ENCODE data around the gene RIMS3.

RIMS3 gene

GRCh38 chr1:40694353-40694874 lies 28.9 kb upstream of the RIMS3 start:
- Histone ChIP-seq H3F3A (ENCODE audit: insufficient read depth, low read length) (peaks cover 15% of the 10 kb centered on the region), H4K20me1 (ENCODE audit: insufficient read depth, low read length) (0 out of 2 replicates have a peak, but pooled peaks cover 3% of the 10 kb centered on the region), H3K4me3 (ENCODE audit: low read length) (peak overlapping the region; percentile 6; the same call in 1 of the 2 replicates), H3K27me3 (replicated peaks; ENCODE audit: insufficient read depth, low read length) (no peaks in the 10 kb centered on the region), H3K9me2 (replicated peaks; ENCODE audit: insufficient read depth, low read length) (no peaks in the 10 kb centered on the region), H3K27ac (ENCODE audit: low read length) (no peak overlapping the region), H3K79me2 (ENCODE audit: low read length) (peaks cover 94% of the 10 kb centered on the region), H2AFZ (ENCODE audit: low read length) (no peak overlapping the region), H3K9me3 (replicated peaks; ENCODE audit: insufficient read depth, low read length) (no peaks in the 10 kb centered on the region), H3K4me1 (ENCODE audit: low read length) (peaks cover 23% of the 10 kb centered on the region), H3K9ac (ENCODE audit: low read length) (no peak overlapping the region), H3K4me2 (ENCODE audit: low read depth, low read length) (peak overlapping the region; percentile 92; the same call in 1 of the 2 replicates), H3K36me3 (replicated peaks; ENCODE audit: insufficient read depth, low read length) (no peaks in the 10 kb centered on the region; the same call in 1 of the 2 replicates)
- no peak for TF ChIP-seq EZH2 (optimal IDR thresholded peaks at IDR 0.05; ENCODE audit: low read depth, low read length)
- TF ChIP-seq, protein P1, sequence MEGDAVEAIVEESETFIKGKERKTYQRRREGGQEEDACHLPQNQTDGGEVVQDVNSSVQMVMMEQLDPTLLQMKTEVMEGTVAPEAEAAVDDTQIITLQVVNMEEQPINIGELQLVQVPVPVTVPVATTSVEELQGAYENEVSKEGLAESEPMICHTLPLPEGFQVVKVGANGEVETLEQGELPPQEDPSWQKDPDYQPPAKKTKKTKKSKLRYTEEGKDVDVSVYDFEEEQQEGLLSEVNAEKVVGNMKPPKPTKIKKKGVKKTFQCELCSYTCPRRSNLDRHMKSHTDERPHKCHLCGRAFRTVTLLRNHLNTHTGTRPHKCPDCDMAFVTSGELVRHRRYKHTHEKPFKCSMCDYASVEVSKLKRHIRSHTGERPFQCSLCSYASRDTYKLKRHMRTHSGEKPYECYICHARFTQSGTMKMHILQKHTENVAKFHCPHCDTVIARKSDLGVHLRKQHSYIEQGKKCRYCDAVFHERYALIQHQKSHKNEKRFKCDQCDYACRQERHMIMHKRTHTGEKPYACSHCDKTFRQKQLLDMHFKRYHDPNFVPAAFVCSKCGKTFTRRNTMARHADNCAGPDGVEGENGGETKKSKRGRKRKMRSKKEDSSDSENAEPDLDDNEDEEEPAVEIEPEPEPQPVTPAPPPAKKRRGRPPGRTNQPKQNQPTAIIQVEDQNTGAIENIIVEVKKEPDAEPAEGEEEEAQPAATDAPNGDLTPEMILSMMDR (IDR thresholded peaks at IDR 0.05; ENCODE audit: low read length): no peak
- no peak for TF ChIP-seq EZH2phosphoT487 (IDR thresholded peaks at IDR 0.05; ENCODE audit: low read length)
- no peak for DNase-seq

GRCh38 chr1:40693425-40693824 lies 27.9 kb upstream of the RIMS3 start:
- peak overlapping the region; percentile 92 for H3K4me2 ChIP-seq (ENCODE audit: low read depth, low read length)
- no peaks in the 10 kb centered on the region; the same call in 1 of the 2 replicates for H3K36me3 ChIP-seq (replicated peaks; ENCODE audit: insufficient read depth, low read length)
- TF ChIP-seq EZH2 (optimal IDR thresholded peaks at IDR 0.05; ENCODE audit: low read depth, low read length) (no peak), EZH2phosphoT487 (IDR thresholded peaks at IDR 0.05; ENCODE audit: low read length) (no peak)
- TF ChIP-seq, protein P1 (IDR thresholded peaks at IDR 0.05; ENCODE audit: low read length): no peak
- H3K27ac ChIP-seq (ENCODE audit: low read length): no peak overlapping the region
- peaks cover 23% of the 10 kb centered on the region for H3K4me1 ChIP-seq (ENCODE audit: low read length)
- H2AFZ ChIP-seq (ENCODE audit: low read length): no peak overlapping the region
- H3K4me3 ChIP-seq (ENCODE audit: low read length): no peak overlapping the region
- H3K9me2 ChIP-seq (replicated peaks; ENCODE audit: insufficient read depth, low read length): no peaks in the 10 kb centered on the region
- no peak for DNase-seq
- H3K9me3 ChIP-seq (replicated peaks; ENCODE audit: insufficient read depth, low read length): no peaks in the 10 kb centered on the region
- H3K9ac ChIP-seq (ENCODE audit: low read length): peak overlapping the region; percentile 4; the same call in 1 of the 2 replicates
- peaks cover 15% of the 10 kb centered on the region for H3F3A ChIP-seq (ENCODE audit: insufficient read depth, low read length)
- no peaks in the 10 kb centered on the region for H3K27me3 ChIP-seq (replicated peaks; ENCODE audit: insufficient read depth, low read length)
- H3K79me2 ChIP-seq (ENCODE audit: low read length): peaks cover 85% of the 10 kb centered on the region
- H4K20me1 ChIP-seq (ENCODE audit: insufficient read depth, low read length): 0 out of 2 replicates have a peak, but pooled peaks cover 3% of the 10 kb centered on the region

GRCh38 chr1:40692429-40692895 lies 27.0 kb upstream of the RIMS3 start:
- Histone ChIP-seq H3K27ac (ENCODE audit: low read length) (peak overlapping the region; percentile 86; the same call in 1 of the 2 replicates), H3K79me2 (ENCODE audit: low read length) (peaks cover 75% of the 10 kb centered on the region), H4K20me1 (ENCODE audit: insufficient read depth, low read length) (0 out of 2 replicates have a peak, but pooled peaks cover 3% of the 10 kb centered on the region), H3K9me3 (replicated peaks; ENCODE audit: insufficient read depth, low read length) (no peaks in the 10 kb centered on the region), H3F3A (ENCODE audit: insufficient read depth, low read length) (peaks cover 15% of the 10 kb centered on the region), H3K36me3 (replicated peaks; ENCODE audit: insufficient read depth, low read length) (no peaks in the 10 kb centered on the region; the same call in 1 of the 2 replicates), H3K27me3 (replicated peaks; ENCODE audit: insufficient read depth, low read length) (no peaks in the 10 kb centered on the region), H3K4me3 (ENCODE audit: low read length) (peak overlapping the region; percentile 86), H2AFZ (ENCODE audit: low read length) (peak overlapping the region; percentile 87), H3K9me2 (replicated peaks; ENCODE audit: insufficient read depth, low read length) (no peaks in the 10 kb centered on the region), H3K4me1 (ENCODE audit: low read length) (peaks cover 23% of the 10 kb centered on the region), H3K9ac (ENCODE audit: low read length) (peak overlapping the region; percentile 98), H3K4me2 (ENCODE audit: low read depth, low read length) (peak overlapping the region; percentile 92)
- no peak for DNase-seq
- TF ChIP-seq EZH2phosphoT487 (IDR thresholded peaks at IDR 0.05; ENCODE audit: low read length): no peak
- no peak for TF ChIP-seq EZH2 (optimal IDR thresholded peaks at IDR 0.05; ENCODE audit: low read depth, low read length)
- TF ChIP-seq, protein P1 (IDR thresholded peaks at IDR 0.05; ENCODE audit: low read length): no peak
